Pulmonary artery endothelial cell (primary cell): ENCODE results near the gene OXNAD1. TPM values are rescaled to one million over a fixed set of nuclear protein-coding genes. Genes with fewer than 3 reads are reported as not detected.
"Not testable (repeated sequence)": the region's sequence is repeated elsewhere in the genome, so short reads cannot be mapped to it uniquely, and the experiment has no call there.

Source experiments
- DNase-seq: peaks from one replicate; pipeline ENCODE4 v3.0.0-alpha.2; 2011; ENCODE audit warnings: low read depth, low spot score
- total RNA-seq: library from RNA; depleted of rRNA; stranded (reverse); fragments of >200 nt; gene quantifications from 2 replicates; pipeline ENCODE4 v1.2.3, GENCODE V29; 2014

OXNAD1 gene
- total RNA-seq, 1 donor from 2014 or later = 13.9 TPM

DNA sequence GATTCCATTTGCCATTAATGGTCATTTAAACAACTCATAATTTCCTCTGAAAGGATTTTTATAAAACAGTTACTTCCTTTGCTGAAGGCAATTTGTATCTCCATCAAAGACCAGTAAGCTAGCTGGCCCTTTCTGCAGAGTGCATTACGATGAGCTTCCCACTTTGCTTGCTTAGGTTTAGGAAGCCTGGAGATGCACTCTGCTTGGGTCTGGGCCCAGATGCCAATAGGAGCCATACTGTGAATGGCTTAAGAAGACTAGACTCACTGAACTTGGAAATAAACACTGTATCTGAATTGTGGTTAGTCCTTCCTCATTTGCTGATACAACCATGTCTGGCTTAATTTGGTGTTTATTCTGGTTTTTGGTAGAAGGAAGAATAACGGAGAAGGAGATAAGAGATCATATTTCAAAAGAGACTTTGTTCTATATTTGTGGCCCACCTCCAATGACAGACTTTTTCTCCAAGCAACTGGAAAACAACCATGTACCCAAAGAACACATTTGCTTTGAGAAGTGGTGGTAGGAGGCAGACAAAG, 38.1 kb downstream of the OXNAD1 start:
- DNase-seq = no peak

DNA sequence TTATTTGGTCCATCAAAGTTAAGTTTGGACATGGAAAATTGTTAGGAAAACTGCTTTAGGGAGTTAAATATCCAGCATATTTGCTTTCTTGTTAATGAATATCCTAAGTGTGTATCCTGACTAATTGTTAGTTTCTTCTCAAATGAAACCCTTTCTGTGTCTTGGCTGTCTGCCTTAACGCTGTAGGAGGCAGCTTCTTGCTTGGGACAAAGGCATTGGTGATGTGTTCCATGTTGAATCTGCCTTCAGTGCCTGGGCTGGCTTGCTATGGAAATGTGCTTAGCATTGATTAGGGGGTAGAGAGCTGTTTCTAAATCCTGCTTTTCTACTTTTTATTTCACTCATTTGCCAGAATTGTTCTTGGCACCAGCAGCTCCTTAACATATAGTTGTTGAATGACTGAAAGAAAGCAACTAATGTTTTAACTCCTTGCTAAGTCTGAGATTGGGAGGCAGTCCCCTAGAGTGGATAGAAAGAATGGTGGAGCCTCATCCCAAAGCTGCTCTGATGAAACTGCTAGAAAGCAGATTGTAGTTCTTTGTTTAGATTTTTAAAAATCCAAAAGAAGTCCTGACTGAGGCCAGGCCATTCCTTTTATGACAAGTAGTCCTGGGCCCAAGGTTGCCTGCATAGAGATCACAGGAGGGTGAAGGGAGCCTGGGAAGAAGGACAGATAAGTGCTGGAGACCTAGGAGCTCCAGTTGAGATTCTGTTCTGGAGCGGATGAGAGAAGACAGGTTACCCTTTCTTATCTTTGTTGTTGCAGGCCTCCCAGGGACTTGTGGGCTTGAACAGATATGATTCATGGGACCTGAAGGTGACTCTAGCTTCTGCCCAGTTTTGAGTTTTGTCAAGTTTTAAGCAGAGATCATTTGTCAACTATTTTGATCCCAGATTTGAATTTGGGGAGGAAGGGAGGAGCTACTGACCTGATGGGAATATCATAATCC, 39.3 kb downstream of the OXNAD1 start:
- no peak for DNase-seq

DNA sequence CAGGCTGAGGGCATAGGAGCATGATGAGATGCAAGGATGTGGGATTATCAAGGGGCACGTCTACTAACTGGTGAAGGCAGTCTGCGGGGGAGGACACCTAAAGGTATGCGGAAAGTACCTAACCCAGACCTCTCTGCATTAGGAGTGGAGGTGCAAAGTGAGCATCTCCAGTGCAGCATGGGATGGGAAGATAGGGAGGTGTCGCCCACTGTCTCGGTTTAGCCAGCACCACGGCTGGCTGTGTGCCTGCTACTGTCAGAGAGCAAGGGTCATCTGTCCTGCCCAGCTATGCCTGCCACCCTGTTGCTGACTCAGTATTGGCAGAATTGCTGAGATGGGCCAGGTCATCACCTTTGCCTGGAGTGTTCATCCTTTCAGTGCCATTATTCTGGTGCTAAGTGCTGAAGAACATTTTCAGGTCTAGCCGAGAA, 40.1 kb downstream of the OXNAD1 start:
- no peak for DNase-seq

DNA sequence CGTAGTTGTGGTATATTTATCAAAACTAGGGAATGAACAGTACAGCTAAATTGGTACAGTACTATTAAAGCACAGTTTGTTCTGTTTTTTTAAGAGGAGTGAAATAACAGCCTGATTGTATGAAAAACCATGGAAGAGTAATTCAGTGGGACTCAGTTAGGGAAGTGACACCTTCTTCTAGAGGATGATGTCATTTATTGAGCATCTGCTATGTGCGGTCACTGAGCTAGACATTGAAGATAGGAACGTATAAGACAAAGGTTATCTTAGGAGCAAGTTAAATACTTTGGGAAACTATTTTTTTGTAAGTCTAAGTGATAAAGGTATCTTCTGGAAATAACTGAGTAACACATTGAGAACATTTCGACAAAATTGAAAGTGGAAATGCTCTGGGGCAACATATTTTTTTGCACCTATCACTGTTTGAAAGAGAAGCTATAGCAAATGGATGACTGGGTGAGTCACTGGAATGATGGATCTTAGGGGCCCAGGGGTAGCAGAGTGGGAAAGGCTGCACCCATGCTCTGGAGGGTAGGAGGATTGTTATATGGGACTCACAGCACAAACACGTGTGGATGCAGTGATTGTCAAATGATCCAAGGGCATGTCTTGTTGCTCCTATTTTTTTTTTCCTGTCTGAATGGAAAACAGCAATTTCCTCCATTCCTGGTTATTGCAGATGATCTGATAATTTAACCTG, 43.0 kb downstream of the OXNAD1 start:
- DNase-seq = no peak

DNA sequence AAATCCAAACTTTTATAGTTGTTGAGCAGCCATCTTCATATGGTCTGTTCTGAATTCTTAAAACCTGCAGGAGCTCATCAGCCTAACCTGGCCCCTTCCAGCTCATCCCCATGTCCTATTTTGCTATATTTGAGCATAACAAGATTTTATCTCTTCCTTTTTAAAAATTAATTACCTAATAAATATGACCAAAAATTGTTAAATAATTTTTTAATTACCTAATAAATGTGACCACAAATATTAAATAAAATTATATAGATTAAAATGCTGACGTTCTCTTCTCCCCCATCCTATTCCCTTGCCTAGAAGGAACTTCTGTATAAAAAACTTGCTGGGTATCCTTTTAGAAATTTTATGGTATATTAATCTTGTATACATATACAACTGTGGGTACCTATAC, 43.7 kb downstream of the OXNAD1 start:
- no peak for DNase-seq

DNA sequence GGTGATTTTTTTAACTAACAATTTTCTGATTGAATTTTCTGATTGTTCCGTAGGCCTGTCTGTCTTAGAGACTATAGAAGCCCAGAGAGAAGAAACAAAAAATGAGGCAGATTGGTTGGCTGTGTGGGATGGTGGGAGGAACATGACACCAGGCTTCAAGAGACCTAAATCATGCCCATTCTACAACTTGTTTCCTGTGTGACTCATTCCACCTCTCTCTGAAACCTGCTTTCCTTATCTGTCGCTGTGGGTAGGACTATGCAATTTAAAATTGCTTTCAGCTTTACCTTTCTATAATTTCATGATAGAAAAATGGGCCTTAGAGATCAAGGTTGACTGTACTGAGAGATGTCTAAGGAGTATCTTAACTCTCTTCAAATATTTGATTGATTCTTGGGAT, 44.5 kb downstream of the OXNAD1 start:
- DNase-seq = no peak

DNA sequence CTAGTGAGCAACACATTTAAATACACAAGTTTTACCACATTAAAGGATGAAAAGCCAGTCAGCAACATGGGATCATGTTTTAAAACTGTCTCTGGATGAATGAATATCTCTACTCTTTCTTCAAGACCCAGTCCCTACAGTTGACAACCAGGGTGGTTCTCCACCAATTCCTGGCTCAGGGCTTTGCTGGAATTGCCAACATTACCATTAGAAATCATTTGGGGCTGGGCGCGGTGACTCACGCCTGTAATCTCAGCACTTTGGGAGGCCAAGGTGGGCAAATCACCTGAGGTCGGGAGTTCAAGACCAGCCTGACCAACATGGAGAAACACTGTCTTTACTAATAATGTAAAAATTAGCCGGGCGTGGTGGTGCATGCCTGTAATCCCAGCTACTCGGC, 45.5 kb downstream of the OXNAD1 start:
- DNase-seq = not testable (repeated sequence)

DNA sequence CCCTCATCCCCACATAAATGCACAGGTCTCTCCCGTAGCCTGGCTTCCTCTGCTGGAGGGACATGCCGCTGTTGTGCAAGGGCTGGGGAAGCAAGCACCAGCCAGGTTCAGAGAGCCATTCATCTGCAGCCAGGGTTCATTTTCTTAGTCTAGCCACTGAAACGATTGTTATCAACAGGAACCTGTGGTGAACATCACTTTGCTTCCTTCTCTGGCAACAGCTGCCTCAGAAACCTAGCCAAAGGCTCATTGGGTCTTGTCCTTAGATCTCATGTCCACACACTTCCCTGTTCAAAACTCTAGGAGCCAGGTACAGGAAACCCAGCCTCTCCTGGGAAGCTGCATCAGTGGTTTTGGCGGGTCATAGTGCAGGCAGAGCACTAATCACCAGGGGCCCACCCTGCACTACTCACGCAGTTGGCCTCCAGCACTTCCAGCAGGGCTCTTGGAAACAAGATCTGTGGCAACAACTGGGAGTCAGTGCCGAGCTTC, 47.0 kb downstream of the OXNAD1 start:
- no peak for DNase-seq

DNA sequence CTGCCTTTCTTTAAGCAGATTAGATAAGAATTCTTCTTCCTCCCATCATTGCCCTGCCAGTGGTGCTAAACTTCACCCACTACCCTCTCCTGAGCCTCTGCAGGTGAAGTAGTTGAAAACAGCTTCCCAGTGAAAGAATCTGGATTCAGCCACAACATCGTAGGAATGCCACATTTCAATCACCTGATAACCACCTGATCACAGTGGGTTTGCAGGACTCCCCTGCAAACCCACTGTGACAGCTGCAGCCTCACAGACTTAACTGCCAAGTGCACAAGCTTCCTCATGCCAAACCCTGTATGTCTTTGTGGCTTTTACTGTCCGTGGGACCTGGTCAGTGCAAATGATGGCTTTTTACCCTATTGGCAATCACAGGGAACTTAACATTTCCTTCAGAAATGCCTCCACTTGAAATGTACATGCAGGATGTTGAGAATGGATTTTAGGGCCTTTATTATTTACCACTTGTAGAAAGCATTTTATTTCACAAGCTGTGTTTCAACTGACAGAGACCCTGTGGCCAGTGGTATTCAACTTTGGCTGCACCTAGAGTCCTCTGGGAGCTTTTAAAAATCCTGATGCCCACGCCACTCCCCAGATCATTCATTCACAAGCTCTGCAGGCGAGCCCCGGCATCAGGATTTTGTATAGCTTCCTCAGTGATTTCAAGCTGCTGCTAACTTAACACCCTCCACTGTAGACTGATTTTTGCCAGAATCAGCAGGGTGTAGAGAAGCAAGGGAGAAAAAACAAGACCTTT, 49.1 kb downstream of the OXNAD1 start:
- no peak for DNase-seq

DNA sequence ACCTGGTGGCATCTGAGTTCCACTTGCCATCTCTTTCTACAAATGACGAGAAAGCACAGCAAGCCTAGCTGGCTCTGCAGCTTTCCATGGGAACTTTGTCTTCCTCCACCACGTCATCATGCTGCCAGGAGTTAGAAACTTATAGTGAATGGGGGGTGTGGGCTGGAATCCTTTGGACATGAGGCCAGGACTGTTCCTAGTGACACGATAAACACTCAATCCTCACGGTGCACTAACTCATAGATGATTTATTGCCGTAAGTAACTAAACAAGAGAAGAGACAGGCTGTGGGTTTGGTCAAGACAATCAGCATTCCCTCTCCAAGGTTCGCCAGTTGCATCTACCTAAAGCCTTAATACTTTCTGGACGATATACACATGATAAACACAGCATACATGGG, 50.6 kb downstream of the OXNAD1 start:
- no peak for DNase-seq

DNA sequence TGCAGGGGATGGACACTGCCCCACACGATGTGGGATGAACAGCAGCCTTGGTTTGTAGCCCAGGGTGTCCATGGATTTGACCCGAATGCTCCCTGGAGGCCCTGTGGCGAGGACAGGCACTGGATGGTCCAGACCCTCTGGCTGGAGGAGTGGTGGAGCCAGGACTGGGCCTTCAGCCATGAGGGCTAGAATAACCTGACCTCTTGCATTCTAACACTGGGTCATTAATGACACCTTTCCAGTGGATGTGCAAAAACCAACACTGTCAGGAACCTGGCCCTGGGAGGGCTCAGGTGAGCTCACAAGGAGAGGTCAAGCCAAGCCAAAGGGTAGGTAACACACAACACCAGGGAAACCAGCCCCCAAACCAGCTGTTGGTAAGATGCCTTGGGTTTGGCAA, 51.4 kb downstream of the OXNAD1 start:
- DNase-seq = no peak

DNA sequence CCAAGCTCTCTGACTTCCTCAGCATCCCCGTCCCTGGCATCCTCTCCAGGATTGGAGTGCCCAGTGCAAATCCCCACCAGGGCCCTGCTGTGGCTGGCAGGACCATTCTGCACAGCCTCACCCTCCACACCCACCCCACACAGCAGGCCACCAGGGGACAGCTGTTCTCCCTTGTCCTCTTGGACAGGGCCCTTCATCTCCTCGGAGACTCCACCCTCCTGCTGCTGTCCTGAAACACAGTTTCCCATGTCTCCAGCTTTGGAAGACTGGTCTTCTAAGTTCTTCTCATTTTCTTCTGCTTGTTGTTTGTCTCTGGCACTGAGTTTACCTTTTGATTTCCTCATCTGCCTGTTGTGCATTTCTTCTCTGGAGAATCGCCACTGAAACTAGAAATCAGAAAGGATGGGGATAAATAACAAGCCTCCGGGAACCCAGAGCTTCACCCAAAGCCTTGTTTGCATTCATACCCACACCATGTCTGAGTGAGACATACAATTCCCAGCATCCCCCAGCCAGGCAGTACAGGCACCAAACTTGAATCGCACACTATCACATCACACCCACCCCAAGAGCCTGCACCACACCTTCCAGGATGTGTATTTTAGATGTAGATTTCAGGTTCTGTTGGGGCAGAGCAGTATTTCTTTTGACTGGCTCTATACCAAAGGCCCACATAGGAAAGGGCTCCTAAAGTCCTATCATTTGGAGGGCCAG, 52.0 kb downstream of the OXNAD1 start:
- no peak for DNase-seq

DNA sequence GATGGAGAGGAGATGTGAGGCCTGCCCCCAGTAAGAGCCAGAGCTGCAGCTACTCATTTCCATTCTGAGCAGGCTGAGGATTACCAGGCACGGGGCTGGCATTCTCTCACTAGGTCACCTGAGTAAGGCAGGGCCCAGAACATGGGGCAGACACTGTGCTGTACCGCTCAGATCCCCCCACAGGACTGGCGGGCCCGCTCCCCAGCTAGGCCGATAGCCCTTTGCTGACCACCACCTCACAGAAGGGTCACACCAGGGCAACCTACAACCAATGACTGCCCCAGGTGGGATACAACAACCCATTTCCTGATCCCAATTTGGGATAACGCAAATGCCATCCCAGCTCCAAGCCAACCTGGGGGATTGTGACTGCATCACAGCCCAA, 52.5 kb downstream of the OXNAD1 start:
- DNase-seq = no peak

DNA sequence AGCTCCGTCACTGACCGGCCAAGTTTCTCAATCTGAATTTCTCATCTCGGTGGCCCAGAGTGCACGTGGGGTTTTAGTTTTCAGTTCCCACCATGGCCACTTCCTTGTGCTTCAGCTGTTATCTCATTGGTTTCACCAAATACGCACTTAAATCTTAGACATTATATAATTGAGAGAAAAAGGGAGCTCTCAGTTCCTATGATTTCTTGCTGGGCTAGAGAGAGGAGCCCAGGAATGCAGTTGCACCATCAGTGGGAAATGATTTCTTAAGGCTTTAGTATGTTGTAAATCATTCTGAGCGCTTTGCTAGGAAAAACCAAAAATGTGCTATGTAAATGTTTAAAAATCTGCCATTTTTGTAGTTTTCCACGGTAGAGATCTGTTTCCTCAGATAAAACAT, 53.2 kb downstream of the OXNAD1 start:
- no peak for DNase-seq

DNA sequence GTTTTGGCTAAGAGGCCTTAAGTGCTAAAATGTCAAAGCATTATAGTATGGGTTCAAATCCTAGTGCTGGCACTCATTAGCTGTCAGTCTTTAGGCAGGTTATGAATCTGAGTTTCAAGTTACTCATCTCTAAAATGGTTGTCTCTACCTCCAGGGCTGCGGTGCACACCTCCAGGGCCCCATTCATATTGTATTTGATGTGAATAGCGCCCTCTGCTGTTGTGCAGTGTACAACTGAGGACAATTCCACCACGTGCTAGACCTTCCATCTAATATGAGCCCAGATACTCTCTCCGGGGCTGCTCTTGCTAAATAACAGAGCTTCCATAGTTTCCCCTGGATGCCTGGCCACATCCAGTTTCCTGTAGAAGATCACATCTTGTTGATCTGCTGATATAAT, 54.3 kb downstream of the OXNAD1 start:
- DNase-seq = no peak

DNA sequence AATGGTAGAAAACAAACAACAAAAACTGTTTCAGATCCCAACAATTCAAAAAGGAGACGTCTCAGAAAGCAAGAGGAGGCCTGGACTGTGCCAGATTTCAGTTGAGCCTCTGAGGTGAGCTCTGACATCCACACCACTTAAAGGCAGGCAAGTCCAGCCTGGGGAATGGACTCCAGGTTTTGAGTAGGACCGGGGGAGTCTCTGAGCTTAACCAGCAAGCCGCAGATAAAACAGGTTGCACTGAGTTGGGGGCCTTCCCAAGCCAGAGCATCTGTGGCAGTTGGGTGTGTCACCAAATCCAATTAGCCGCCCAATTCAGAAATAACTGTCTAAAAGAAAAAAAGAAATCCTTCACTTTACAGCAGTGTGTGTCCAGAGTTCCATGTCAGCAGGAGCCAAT, 54.7 kb downstream of the OXNAD1 start:
- no peak for DNase-seq

DNA sequence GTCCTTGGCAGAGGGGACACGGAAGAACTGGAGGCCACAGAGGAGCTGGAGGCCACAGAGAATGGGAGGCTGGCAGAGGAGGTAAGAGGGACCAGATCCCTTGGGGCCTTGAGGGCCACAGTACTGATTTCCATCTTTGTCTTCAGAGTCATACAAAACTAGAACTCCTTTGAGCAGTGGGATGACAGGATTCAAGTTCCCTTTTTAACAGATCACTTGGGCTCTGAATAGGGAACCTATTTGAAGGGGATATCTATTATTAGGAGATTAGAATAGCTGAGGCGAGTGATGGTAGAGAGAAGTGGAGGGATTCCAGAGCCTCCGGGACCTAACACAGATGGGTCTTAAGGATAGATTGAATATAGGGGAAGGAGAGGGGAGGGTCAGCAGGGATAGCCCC, 55.7 kb downstream of the OXNAD1 start:
- DNase-seq = no peak

DNA sequence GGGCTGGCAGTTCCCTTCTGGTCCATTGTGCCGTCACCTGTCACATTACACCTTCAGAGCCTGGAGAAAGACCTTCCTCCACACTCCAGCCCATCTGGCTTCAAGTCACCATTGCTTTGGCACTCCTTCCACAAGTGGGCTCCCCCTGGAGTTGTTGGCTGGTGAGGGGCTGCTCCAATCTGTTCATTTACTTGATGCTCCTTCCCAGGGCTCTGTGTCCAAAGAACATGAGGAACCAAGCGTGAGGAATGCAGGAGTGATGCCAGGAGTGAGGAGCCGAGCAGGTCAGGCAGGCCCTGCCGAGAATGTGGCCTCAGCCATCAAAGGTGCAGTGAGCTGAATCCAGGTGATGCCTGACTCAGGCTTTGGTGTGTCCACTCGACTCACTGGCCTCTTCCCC, 57.2 kb downstream of the OXNAD1 start:
- no peak for DNase-seq

DNA sequence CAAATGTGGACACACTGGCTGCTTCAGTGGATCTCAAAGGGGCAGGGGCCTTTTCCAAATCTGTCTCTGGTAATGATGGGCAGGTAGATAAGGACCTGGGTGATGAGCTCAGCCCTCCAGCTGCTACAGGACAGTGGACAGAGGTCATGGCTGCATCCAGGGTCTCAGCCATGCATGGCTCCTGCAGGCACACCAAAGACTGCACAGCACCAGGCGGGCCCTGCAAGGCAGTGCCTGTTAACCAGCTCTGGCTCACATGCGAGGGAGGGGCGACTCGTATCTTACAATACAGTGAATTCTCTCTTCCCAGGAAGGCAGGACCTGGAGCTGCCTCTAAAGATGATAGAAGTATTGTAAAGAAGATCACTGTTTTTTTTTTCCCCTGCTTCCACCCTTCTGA, 58.7 kb downstream of the OXNAD1 start:
- no peak for DNase-seq

DNA sequence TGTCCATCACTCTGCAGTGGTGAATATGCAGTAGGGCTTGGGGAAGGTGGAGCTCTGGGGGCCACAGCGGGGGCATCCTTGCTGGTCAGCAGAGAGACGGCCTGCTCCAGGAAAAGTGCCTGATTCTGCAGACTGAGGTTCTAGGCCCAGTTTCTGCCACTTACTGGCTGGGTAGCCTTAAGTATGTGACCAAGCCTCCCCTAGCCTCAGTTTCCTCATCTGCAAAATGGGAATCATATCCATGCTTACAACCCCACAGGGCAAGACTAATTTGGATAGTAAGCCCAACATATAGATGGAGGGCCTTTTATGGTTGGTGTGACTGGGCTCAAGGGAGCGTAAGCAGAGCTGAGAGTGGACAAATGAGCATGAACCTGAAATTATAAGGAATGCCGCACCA, 60.8 kb downstream of the OXNAD1 start:
- DNase-seq = no peak
